GM21619 (cell line): ENCODE results near the gene OPRM1.
A peak's percentile ranks its signal among the peaks of the same experiment; 100 is the strongest.

Experiments
- ATAC-seq: cut with Tn5 transposase; IDR thresholded peaks from one replicate; pipeline ENCODE4 v1.9.1; 2021; ENCODE audit not compliant: unreplicated experiment

Gene OPRM1

DNA sequence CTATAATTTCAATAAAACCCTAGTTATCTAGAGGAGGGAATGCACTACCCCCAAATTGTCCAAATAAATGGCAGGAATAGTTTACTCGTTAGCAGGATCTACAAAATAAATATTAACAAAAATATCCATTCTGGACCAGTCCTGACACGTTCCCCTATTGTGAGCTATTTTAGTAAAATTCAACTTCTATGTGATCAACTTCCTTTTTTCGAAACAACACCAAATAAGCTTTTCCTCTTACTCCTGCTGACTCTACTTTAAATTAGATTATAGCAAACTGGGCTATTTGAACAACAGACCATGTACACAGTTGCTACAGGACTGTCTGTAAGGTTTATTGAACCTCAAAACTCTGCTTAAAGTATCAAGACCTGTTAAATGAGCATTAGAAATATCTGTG, 163.3 kb downstream of the OPRM1 start:
- ATAC-seq = no peak

DNA sequence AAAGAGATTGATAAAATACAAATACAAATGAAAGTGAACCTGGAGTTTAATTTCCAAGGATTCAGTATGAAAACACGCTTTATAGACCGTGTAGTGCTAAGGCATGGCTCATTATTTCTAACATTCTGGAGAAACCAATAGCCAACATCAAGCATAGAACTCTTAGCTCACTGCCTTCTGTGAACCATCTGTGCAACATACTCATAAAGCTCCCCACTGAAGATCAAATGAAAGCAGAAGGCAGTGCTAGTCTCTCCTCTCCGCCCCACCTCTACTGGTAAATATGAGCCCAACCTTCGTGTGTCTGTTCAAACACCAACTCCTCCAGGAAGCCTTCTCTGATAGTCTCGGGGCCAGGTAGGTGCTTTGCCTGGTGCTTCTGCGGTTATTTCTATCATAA, 163.9 kb downstream of the OPRM1 start:
- no peak for ATAC-seq

DNA sequence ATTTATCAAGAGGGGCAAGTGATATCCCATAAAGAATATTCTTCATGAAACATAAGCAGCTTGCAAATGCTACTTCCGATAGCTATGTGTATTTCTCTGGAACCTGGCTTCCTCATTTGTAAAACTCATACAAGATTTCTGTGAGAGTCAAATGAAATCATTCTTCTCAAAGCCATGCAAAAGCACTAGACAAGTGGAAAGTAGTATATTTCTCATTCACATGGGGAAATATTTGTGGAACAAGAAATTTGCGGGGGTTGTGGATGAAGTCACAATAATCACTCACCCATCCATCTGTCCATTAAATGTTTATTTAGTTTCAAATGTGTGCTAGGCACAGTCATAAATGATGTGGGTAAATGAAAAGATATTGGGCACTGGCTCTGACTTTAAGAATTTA, 167.1 kb downstream of the OPRM1 start:
- no peak for ATAC-seq

DNA sequence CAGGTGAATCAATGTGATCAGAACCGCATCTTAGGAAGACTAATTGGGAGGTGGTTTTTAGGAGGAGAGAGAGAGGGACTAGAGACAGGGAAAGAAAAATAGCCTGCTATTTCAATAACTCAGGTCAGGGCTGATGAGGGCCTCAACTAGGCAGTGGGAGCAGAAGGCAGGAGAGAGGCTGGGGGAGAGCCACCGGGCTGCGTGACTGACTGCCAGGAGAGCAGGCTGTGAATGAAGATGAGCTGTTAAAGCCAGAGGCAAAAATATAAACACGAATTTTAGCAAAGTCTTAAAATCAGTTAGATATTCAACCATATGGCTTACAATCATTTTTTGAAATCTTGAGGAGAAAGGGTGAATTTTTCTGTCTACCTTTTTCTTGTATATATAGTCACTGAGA, 168.0 kb downstream of the OPRM1 start:
- no peak for ATAC-seq

DNA sequence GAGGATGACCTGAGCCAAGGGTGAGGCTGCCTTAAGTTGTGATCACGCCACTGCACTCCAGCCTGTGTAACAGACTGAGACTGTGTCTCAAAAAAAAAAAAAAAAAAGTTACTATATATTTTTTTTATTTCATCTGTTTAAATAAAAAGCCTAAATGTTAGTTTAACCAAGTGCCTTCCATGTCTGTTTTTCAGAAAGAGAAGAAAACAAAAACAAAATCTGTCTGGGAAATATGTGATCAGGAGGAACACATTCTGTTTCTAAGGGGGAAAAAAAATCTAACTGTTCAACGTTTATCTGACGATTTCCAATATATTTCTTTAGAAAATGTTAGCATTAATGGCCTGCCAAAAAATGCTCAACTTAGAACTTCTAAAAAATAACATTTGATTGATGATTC, 170.5 kb downstream of the OPRM1 start:
- no peak for ATAC-seq

DNA sequence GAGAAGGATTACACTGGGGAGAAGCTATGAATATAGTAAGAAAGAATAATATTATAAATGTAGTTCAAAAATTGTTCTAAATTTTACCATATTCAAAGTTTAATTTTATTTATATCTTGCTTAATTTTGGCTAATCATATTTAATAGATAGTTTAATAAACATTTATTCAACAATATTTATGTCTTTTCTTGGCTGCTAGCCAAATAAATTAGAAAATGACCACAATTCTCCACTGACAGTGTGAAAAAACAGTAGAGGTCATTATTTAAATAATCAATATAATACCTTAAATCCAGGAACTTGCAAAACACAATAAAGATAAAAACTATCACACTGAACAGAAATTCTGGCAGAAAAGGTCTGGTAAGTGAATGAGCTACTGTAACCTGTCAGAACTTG, 171.6 kb downstream of the OPRM1 start:
- ATAC-seq = no peak

DNA sequence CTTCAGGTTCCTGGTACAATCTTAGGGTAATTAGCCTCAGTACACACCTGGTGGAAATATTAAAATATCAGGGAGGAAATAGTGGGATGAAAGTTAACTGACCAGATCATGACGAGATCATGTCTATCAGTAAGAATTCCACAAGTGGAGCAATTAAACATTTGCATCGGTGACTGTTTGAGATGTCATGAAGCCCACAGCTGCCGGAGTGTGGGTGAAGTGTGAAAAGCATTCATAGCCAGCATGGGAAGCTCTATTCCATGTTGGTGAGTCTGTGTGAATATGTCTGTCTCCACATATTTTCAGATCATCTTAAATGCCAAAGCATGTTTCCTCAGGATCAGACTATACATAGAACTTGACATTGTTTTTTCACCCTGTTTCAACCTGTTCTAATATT, 174.7 kb downstream of the OPRM1 start:
- no peak for ATAC-seq

DNA sequence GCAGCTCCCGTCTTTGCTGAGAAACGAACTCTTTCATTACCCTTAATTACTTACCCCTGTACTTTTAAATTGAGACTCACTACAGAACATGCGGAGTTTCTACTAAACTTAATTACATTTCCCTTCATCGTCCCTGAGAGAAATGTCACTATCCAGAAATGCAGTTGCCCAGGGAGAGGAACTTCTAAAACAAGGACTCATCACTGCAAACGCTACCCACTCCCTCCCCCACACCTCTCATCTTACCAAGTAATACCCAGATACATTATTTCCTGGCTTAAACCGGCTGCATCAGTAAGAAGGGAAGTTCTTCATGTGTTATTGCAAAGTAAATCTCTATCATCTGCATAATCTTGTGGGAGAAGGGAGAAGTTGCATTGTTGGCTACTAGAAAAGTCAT, 179.3 kb downstream of the OPRM1 start:
- no peak for ATAC-seq

DNA sequence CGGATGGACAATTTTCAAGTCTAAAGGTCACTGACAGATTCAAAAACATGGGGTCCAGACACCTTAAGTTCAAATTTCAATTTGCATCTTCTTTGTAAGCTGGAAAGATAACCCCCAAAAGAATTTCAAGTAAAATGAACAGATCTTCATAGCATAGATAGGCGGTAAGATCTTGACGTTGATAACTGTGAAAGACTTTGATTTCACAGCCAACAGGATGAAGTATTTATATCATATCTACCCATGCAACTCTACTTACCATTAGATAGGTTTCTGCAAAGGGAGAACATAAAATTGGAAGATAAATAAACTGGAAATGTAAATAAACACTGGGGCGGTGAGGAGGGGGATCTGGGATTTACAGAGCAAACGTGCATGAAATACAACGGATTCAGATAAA, 179.7 kb downstream of the OPRM1 start:
- no peak for ATAC-seq

DNA sequence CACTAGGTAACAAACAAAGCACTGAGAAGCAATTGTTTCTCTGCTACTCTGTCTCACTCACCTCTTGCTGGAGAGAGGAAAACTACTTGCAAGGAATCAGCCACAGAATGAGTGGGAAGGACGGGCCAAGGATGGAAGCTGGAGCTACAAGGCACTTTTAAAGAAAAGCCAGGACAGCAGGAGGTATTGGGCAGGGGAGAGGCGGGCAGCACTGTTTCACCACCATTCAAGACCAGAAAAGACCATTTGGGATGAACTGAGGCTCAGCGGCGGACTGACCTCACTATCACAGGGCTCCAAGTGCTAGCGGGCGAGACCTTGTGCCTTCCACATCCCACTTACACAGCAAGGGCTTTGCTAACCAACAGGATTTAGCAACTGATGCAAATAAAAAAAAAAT, 180.2 kb downstream of the OPRM1 start:
- ATAC-seq = no peak

DNA sequence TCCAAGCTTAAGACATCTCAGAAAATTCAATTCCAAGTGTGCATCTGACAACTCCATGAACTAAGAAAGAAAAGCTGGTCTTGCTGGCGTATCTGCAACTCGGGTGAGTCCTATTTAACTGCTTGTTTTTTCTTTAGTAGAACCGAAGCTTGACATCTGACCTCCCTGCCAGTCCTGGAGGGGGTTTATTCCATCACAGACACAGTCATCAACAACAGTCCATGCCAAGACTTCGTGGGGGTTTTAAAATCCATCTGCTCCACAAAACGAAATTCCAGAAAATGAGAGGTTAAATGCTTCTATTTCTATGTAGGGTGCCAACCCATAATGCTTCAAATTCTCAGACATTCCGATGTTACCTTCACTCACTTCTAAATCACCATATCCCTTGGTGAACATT, 183.7 kb downstream of the OPRM1 start:
- no peak for ATAC-seq

DNA sequence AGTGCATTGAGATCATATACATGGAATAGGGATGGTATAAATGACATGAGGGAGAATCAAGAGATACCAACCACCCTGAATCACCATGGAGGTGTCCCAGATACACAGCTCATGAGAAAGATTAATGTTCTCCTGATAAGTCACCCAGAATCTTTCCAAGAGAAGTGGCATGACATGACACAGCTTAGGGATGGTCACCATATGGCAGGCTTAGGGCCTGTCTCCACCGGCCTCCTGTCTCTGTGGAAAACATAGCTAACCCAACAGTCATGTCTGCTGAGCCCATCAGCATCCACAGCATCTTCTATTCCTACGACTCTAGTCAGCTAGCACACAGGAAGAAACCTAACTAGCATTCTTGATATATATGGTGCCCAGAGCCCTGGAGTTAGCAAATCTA, 184.3 kb downstream of the OPRM1 start:
- ATAC-seq = no peak

DNA sequence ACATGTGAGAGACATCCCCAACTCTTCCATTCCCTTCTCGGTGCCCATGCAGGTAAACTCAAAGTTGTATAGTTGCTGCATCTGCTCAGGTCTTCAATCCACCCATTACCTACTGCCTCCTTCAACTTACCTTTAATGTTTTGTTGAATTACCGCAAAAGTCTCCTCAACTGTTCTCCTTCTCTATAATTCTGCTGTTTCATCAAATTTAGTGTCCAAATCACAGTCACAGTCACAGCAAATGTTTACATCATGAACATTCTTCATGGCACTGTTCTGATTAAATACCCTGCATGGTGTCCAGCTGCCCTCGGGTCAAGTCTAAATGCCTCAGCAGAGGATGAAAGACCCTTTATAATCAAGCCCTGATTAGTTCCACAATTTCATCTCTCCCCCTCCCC, 187.4 kb downstream of the OPRM1 start:
- ATAC-seq = no peak

DNA sequence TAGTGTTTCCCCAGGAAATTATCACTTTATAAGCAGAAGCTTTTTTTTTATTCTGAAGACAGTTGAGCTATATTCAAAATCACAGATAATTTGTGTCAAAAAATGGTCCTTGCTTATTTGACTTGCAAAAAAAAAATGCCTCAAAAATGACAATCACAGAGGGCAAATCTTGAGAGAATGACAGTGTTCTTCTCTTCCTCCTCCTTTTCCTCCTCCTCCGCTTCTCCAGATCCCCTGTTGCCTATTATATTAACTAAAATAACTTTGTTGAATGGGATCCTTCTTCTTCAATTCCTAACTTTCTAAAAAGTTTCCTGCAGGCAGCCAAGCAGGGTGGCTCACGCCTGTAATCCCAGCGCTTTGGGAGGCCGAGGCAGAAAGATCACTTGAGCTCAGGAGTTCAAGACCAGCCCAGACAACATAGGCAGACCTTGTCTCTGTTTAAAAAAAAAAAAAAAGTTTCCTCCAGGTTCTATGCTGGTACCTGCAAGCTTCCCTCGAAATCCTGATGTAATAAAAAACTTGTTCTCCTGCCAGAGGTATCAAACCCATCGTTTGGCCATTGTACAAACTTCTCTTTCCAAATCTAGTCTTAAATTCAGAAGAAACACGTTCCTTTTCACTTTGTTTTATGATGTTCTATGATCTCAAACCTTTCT, 189.0 kb downstream of the OPRM1 start:
- ATAC-seq = no peak

DNA sequence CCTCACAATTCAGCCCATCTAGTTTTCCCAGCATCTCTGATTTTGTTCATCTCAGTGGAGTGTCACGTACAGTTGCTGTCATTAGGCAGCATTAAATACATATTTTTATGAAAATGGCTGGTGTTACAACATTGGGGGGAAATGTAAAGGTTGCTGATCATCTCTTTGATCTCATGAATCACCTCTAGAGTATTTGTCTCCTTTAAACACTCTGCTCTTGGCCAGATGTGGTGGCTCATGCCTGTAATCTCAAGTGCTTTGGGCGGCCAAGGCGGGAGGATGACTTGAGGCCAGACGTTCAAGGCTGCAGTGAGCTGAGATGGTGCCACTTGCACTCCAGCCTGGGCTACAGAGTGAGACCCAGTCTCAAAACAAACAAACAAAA, 189.5 kb downstream of the OPRM1 start:
- ATAC-seq = no peak

DNA sequence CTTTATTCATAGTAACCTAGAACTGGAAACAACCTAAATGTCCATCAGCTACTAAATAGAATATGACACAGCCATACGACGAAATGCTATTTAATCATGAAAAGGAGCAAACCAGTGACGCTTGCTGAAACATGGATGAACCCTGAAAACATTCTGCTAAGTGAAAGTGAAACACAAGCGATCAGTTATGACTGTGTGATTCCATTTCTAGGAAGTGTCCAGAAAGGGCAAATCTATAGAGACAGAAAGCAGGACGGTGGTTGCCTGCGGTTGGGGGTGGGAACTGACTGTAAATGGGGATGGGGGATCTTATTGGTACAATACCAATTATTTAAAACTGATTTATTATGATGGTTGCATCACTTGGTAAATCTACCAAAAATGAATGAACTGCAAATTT, 190.7 kb downstream of the OPRM1 start:
- peak; percentile 75 for ATAC-seq

DNA sequence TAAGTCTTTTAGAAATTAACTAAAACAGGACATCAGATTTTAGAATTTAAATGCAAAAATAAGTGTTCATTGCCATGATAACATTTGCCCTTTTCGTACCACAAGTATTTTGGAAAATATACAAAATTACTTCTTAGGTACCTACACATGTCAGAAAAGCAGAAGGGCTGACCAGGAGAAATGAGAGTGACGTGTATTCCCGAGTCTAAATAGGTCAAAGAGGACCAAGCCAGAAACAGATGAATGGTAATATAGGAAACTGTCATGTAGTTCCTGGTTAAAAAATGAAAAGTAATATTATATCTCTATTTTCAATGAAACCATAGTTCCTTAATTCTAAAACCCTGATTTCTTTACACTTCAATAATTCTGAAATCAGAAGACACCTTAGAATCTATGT, 191.4 kb downstream of the OPRM1 start:
- no peak for ATAC-seq

DNA sequence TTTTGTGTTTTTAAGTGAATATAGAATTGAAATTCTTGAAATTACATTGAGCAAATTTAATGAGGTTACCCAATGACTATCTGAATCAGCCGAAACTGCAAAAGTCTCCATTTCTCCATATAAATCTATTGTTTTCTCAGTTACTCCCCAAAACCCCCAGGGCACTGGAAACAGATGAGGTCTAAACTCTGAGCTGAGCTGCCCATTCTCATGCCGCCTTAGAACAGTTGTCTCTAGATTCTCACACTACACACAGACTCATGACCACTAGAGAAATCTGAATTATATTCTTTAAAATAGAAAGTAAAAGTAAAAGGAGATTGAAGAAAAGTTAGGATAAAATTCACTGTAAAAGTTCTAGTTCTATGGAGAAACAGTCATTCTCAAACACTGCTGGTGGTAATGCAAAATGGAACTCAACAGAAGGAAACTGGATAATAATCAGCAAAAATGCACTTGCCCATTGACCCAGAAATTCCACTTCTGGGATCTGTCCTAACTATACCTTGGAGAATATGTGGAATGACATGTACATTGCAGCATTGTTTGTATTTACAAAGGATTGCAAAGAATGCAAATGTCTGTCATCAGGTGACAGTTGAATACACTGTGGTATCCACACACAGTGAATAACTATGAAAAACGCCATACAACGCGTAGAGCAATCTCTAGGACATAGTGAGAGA, 192.0 kb downstream of the OPRM1 start:
- ATAC-seq = no peak

DNA sequence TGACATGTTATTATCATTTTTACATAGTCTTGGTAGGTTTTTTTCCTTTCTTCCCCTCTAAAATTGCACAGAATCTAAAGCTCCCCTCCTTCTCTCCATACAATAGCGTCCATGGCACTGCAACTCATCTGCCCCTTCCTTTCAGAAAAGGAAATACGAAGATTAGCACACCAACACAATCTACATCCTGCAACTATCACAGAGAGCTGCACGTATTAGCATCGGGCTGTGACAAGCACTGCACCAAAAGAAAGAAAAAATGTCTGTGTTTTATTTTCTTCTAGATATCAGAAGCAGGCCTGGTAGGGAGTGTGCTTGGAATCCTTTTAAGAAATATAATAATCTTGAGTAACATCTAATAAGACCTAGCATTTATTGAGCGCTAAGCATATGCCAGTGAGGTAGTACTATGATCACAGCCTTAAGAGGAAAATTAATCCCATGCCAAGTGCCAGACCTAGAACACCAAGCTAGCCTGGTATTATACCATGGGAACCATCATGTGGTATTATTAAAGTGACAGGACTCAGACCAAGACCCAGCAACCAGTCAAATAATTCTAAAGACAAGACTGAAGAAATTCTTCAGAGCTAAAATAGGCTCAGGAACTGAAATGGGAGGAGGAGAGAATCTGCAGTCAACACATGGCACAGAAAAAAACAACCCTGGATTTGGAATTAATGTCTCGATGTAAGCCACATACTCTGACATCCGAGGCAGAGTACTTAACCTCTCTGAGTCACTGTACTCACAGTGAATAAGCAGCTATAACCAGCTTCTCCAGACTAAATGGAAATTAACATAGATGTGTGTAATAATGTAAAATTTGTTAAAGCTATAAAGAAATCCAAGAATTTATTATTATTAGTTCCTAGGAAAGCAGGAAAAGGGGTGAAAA, 193.2 kb downstream of the OPRM1 start:
- ATAC-seq = no peak

DNA sequence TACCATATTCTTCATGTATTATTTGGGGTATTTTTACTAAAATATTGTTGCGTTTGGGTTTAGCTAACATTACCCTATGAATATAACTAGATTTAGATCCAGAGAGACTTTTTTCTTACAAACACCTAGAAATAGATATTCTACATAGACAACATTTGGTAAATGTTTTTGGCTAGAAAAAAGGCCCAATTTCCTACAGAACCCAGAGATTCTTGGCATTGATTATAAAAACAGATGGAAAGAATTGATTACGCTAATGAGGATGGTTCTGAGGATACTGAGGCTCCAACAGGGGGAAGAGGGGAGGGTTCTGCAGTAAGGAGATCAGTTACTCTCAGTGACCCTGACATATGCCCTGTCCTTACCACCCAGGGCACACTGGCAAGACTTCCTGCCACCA, 194.3 kb downstream of the OPRM1 start:
- no peak for ATAC-seq

DNA sequence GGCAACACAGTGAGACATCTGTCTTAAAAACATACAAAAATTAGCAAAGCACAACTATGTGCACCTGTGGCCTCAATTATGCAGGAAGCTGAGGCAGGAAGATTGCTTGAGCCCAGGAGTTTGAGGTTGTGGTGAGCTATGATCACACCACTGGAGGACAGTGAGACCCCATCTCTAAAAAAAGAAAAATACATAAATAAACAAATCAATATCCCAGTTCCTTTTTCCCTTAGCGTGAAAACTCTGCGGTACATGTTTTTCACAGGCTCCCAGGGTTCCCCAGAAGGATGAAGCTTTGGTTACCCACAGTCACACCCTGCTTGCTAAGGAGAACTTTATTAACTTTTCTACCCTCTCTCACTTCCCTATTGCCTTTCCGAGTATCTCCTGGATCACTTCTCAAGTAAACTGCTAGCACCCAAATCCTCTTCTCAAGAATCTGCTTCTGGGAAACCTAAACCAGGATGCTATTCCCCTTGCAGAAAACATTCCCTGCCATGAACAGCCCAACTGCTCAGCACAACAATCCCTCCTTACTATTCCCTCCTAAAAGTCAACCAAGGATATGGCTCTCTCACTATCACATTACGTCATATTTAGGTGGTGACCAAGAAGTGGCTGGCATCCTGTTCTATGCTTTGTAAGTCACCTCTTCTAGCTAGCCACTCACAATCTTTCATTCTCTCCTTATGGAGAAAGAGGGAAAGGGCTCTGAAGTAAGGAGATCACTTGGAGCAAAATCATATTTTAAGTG, 195.2 kb downstream of the OPRM1 start:
- peak; percentile 55 for ATAC-seq
